ENCODE data around the gene GPAM. TPM values are rescaled to one million over a fixed set of nuclear protein-coding genes. Genes with fewer than 3 reads are reported as not detected.

Gene GPAM
- total and polyA plus RNA-seq, 9 of the 15 experiments (the other 6 are each of a cell fraction or from before 2014, with no cell fraction given): 3.5 to 7.5 (median 5.5) TPM

GRCh38 chr10:112185959-112186358 lies 2.4 kb upstream of the GPAM start:
- H3K9me3 ChIP-seq (replicated peaks; ENCODE audit: control insufficient read depth, insufficient read depth, low read depth, low read length): no peaks in the 10 kb centered on the region; the same call in 1 of the 2 replicates
- no peaks in the 10 kb centered on the region for H3K9me1 ChIP-seq (ENCODE audit: control insufficient read depth, insufficient read depth, low read length)
- no peaks in the 10 kb centered on the region for H3K27me3 ChIP-seq (ENCODE audit: control insufficient read depth in 2 of 2, insufficient read depth in 2 of 2, low read length in 2 of 2)
- no peak for TF ChIP-seq SAFB2 (IDR thresholded peaks at IDR 0.05; ENCODE audit: borderline replicate concordance, low read depth, low read length, severe bottlenecking)
- no peak for TF ChIP-seq ZNF124 (CRISPR knock-in tag; IDR thresholded peaks at IDR 0.05)
- TF ChIP-seq ZNF280A (IDR thresholded peaks at IDR 0.05; ENCODE audit: low read depth, partially characterized antibody): peak; percentile 21
- TF ChIP-seq GABPB1 (CRISPR knock-in tag; IDR thresholded peaks at IDR 0.05): no peak
- TF ChIP-seq CC2D1A (IDR thresholded peaks at IDR 0.05): no peak
- no peak for TF ChIP-seq EZH2 (IDR thresholded peaks at IDR 0.05; ENCODE audit: borderline replicate concordance, low read depth, low read length)
- peak; percentile 62; the same call in 1 of the 2 replicates for TF ChIP-seq CBX5 (IDR thresholded peaks at IDR 0.05; ENCODE audit: borderline replicate concordance, low read depth)
- peak in 1 of 2 experiments; percentile 50; a peak in 2 of 4 replicates for TF ChIP-seq TRIM24 (IDR thresholded peaks at IDR 0.05)
- no peak for TF ChIP-seq E2F1 (CRISPR knock-in tag; IDR thresholded peaks at IDR 0.05)
- TF ChIP-seq CBX3 (IDR thresholded peaks at IDR 0.05; ENCODE audit: borderline replicate concordance in 1 of 2, low read length in 2 of 2): peak in 1 of 2 experiments; percentile 82; a peak in 2 of 3 replicates
- peak; percentile 67; the same call in 1 of the 2 replicates for TF ChIP-seq TRIM28 (IDR thresholded peaks at IDR 0.05)
- DNase-seq (ENCODE audit: extremely low read depth in 1 of 4, low spot score in 3 of 4) (no peak), ATAC-seq (no peak), FAIRE-seq (no peak)
- H2AFZ ChIP-seq (ENCODE audit: low read depth, low read length): no peak overlapping the region
- H3K4me1 ChIP-seq (replicated peaks in 1 of 2; ENCODE audit: control insufficient read depth in 2 of 2, insufficient read depth in 2 of 2, low read length in 2 of 2): peaks cover 3 to 7% of the 10 kb centered on the region in 2 experiments; a peak in 3 of 5 replicates
- WGBS (ENCODE audit: insufficient coverage, low coverage, missing lambda C conversion rate): 31% methylated on average over 1 of the region's 1 CpG
- no peak overlapping the region for H3K4me3 ChIP-seq
- H3K27ac ChIP-seq (ENCODE audit: extremely low read depth, low read depth, low read length): no peak overlapping the region
- peaks cover 11% of the 10 kb centered on the region; the same call in 2 of the 3 replicates for H3K79me2 ChIP-seq (ENCODE audit: control insufficient read depth, insufficient read depth, low read length)
- H3K4me2 ChIP-seq (ENCODE audit: insufficient read depth, low read length): no peak overlapping the region
- POLR2A ChIA-PET: no interaction called here
- CTCF ChIA-PET (ENCODE audit: low intra/inter-chr PET ratio): no interaction called here
- intact Hi-C loops (cut with micrococcal nuclease) (no loop called here), in situ Hi-C loops (cut with MboI) (no loop called here)
- no peak overlapping the region for H3K9ac ChIP-seq (ENCODE audit: insufficient read depth in 1 of 2, low read depth in 2 of 2, low read length in 2 of 2)
- H4K20me1 ChIP-seq (replicated peaks; ENCODE audit: control insufficient read depth, insufficient read depth, low read length): no peaks in the 10 kb centered on the region
- no TSS peak for BruUV-seq (replicated peaks)
- H3K36me3 ChIP-seq (ENCODE audit: control insufficient read depth, insufficient read depth, low read length): no peaks in the 10 kb centered on the region

Measured in K562 (cell line).